ENCODE results near the gene PRAC2. TPM values are rescaled to one million over a fixed set of nuclear protein-coding genes. Genes with fewer than 3 reads are reported as not detected.
A peak's percentile ranks its signal among the peaks of the same experiment; 100 is the strongest.

The PRAC2 gene
- total and polyA plus RNA-seq, 2 of the 13 experiments (the other 11 are each of a cell fraction or from before 2014, with no cell fraction given), result not detected

GRCh38 chr17:48732688-48733629, 10.0 kb downstream of the PRAC2 start (continued):
- TF ChIP-seq ZXDC (CRISPR knock-in tag; IDR thresholded peaks at IDR 0.05) (no peak), CBX2 (IDR thresholded peaks at IDR 0.05; ENCODE audit: low read depth, low read length) (peak; percentile 36; the same call in 1 of the 2 replicates), CBX2 (CRISPR knock-in tag; IDR thresholded peaks at IDR 0.05; ENCODE audit: low read depth) (no peak), ZMAT3 (CRISPR knock-in tag; conservative IDR thresholded peaks at IDR 0.05) (no peak), FOXJ3 (CRISPR knock-in tag; IDR thresholded peaks at IDR 0.05; ENCODE audit: borderline replicate concordance) (peak; percentile 51; the same call in 1 of the 2 replicates), MIXL1 (CRISPR knock-in tag; IDR thresholded peaks at IDR 0.05) (no peak), EED (CRISPR knock-in tag; IDR thresholded peaks at IDR 0.05) (no peak), ZNF619 (CRISPR knock-in tag; IDR thresholded peaks at IDR 0.05) (no peak), ZNF574 (CRISPR knock-in tag; IDR thresholded peaks at IDR 0.05) (no peak; the same call in 1 of the 2 replicates), FOXK1 (CRISPR knock-in tag; IDR thresholded peaks at IDR 0.05; ENCODE audit: borderline replicate concordance, low read depth) (no peak; the same call in 1 of the 2 replicates), NFAT5 (CRISPR knock-in tag; IDR thresholded peaks at IDR 0.05) (no peak)

All from HepG2 (cell line).